NCI-H1930 (cell line): ENCODE results near the gene ITM2C.

ENCODE experiments used
- DNase-seq, 2 experiments: peaks; one replicate each; lab custom pipeline; 2025; lab: John Stamatoyannopoulos, UW

The ITM2C gene

DNA sequence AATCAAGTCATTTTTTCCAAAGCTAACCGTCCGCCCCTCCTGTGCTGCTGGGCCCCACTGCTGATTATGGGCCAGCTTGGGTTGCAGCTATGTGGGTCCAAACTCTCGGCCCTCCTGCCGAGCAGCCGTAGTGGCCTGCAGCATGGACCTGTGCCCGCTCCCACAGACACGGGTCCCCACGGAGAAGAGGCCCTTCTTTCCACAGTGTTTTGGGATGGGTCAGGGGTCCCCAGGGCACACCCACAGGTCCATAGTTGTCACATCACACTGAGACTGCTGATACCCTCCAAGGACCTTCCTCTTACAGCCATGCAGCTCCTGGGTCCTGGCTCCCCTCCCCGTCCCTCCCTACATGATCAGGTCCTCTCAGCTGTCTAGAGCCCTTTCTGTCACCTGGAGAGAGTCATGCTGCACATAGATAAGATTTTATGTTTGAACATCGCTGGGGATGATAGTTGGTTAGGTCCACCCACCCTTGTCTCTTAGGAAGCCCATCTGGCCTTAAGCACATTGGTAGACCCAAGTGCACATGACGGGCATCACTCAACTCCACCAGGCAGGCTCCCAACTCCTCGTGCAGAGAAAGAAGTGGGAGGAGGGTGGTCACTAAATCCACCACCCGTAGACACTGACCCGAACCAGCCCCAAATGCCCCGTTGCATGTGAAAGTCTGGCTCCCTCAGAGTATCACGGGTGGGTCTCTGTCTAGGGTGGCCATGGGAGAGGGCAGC, 42.8 kb downstream of the ITM2C start:
- DNase-seq = no peak

DNA sequence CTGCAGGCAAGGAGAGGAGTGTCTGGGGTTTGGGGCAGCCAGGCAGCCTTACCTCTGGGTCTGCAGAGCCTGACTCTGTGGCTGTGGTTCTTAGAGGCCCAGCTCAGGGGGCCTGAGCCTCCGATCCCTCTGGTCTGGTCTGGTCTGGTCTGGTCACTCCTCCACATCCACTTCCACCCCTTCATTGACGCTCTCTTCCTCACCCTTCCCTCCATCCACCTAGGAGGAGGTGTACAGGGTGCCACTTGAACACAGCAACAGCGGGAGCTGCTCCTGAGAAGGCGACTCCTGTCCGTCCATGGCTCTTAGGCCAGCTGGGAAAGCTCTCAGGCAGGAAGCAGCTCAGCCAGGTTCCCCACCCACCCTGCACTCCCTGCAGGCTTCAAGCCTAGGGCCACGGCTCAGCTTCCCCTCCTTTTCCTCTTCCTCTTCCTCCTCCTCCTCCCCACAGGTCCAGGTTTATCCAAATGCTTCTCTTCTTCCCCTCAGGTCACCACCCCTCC, 43.4 kb downstream of the ITM2C start:
- DNase-seq = no peak

DNA sequence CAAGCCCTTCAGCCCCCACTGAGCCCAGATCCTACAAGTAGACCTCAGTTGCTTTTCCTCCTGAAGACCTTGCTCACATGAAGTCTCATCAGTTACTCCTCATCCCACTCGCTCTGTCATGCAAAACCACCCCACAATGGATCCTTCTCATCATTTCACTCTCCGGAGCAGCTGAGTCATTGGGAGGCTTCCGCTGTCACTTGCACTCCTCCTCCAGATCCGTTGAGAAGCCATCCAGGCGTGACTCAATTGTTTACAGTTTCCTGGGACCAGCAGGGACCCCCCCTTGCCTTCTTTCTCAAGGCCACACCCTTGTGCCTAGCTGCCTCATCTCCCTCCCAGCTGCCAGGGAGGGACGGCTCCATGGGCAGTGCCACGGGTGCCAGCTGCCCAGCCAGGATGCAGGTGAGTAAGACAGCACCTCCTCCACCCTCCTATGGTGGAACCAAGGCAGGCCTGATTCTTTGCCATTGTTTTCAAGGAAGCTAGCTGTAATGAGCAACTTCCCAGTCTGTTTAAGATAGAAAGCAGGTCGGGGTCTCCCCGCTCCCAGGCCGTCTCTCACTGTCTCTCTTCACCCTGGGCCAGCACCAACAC, 44.0 kb downstream of the ITM2C start:
- DNase-seq = no peak

DNA sequence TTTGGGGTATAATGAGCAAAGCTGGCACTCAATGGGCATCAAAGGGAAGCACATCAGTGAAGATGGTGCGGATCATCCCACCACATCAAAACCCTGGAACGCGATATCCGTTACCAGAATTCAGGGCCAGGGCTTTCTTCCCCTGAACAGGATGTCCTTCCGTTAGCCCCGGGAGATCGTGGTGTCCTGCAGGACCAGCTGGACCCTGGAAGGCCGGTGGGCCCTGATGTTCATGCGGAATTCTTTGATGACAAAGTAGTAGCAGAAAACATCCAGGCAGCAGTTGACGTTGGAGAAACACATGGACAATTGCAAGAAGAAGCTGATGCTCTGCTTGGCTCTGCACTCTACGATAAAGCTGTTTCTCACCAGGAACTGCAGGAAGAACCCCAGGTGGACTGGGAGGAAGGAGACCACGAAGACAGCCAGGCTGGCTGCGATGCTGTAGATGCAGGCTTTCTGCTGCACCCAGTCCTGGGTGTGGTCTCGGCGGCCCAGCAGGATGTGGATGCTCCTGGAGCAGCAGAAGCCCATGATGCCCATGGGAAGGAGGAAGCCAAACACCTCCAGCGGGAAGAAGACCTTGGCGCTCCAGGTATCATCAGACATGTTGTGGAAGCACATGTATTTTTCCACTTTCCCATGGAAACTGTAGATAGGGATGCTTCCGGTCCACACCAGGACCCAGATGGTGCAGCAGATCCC, 45.3 kb downstream of the ITM2C start:
- no peak for DNase-seq

DNA sequence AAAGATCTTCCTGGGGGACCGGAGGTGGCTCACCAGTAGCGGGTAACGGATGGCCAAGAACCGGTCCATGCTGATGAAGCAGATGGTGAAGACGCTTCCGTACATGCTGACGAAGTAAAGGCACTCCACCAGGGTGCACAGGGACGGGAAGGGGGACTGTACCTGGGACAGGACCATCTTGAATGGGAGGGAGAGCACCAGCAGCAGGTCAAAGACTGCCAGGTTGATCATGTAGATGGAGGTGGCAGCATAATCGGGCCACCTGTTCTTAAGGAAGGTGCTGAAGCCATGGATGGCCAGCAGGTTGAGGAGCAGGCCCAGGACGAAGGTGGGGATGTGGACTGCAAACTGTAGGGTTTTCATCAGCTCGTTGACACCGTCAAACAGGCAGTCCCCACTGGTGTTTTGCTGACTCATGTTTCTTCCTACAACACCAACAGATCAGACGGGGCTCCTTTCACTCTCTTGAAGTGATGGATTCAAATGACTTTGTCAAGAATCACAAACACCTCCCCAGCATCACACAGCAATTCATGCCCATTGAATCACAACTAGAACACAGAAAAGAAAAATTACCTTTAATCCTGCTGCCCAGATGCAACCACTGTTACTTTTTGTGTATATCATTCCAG, 45.9 kb downstream of the ITM2C start:
- DNase-seq = no peak

DNA sequence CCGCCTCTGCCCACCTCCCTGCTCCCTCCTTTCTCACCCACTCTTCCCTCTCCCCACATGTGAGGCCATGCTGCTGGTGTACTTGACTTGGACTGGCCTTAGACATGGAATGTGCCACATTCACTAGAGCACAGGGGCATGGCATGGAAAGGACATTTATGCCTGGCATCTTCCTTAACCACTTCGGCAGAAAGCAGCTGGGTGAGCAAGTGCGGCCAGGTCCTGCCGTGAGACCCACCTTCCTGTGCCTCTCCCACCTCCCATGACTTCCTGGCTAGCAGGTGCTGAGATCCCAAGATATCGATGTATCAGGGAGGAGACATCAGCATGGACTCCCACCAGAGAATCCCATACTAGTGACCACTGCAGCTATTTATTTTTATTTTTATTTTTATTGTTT, 47.3 kb downstream of the ITM2C start:
- no peak for DNase-seq

DNA sequence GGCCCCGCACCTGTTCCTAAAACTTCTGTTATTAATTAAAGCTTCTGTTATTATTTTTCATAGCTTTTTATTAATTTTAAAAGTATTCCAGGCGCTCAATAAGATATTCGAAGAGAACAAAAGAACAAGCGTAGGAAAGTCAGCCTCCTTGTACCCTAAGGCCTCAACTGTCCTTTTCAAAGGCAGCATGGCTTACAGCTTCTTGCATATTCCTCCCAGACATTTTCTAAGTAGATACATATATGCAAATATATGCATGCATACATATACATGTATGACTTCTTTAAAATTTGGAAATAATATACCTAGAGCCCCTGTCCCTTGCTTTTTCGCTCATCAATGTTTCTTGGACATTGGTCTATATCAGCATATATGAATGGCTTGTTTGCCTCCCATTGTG, 48.0 kb downstream of the ITM2C start:
- no peak for DNase-seq

DNA sequence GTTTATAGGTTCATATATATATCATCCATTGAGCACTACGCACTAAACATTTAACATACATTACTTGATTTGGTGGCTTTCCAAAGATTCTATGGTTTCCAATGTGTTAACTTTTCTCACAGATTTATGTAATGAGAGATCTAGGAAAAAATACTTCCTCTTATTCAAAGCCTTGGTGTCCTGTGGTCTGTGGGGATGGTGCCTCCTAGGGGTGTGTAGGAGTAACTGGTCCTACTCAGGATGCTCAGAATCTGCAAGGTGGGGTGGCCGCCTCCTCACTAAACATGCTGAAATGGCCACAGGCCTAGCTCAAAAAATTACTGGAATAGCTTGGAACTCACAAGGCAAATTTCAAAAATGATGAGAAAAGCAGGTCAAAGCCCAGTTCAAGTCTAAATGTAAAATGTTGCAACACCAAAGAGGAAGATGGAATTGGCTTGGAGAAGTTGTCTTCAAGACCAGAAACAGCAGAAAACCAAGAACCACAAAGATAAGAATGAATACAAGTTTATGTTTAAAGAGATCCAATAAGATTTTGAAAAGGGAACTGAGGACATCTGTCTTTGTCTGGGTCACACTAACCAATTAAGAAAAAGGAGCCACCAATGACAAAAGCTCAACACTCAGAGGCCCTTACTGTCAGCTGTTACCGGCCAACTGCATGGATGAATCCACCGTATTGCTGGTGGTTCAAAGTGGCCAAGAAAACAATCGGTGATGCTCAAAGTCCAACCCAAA, 48.8 kb downstream of the ITM2C start:
- DNase-seq = no peak

DNA sequence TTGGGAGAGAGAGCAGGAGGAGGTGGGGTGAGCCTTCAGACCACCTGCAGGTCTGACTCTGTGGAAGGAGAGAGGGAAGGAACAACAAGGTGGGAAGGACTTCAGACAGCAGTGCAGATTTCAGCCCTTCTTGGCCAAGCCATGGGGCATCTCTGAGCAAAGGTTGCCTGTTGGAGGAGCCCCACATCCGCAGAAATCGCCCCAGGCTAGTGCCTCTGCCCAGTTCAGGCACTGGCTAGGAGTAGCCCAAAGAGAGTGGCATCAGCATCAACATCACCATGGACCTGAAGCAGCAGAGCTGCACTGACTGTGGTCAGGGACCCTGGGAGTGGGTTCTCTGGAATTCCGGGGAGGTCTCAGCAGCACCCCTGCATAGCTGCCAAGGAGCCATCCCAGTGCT, 50.1 kb downstream of the ITM2C start:
- no peak for DNase-seq

DNA sequence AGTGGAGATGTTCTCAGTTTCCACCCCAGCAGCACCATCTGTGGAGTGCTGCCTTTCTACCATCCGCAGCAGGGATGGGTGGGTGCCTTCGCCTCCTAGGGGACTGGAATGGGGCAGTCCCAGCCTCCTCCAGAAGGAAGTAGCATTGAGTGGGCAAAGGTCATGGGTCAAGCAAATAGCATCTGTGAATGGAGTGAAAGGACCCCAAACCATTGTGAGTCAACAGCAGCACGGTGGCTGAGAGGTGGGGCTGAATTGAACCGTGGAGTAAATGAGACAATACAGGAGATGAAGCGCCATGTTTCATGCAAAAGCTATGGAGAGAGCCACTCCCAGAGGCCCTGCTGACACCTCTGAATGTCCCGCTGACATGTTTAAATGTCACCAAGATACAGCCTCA, 50.6 kb downstream of the ITM2C start:
- no peak for DNase-seq

DNA sequence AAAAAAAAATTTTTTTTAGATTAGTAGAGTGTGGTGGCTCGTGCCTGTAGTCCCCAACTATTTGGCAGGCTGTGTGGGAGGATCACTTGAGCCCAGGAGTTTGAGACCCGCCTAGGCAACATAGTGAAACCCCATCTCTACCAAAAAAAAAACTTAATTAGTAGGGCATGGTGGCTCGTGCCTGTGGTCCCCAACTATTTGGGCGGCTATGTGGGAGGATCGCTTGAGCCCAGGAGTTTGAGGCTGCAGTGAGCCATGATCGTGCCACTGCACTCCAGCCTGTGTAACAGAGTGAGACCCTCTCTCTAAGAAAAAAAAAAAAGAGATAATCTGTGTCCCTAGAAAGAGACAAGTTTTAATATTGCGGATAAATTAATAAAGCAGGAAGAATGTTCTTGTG, 51.5 kb downstream of the ITM2C start:
- no peak for DNase-seq

DNA sequence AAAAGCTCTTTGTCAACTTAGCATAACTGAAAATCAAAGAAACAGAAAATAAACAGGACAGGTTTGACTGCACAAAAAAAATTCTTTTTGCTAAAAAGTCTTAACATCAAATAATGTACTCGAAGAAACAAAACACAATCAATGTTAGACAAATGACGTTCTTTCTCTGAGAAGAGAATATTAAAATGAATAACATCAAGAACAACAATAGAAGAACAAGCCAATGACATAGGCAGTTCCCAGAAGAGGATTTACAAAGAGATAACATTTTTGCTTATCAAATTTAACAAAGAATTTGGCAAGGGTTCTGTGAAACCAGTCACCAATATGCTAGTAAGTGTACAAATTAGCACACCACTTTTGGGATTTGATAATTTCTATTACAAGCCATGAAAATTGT, 54.5 kb downstream of the ITM2C start:
- no peak for DNase-seq

DNA sequence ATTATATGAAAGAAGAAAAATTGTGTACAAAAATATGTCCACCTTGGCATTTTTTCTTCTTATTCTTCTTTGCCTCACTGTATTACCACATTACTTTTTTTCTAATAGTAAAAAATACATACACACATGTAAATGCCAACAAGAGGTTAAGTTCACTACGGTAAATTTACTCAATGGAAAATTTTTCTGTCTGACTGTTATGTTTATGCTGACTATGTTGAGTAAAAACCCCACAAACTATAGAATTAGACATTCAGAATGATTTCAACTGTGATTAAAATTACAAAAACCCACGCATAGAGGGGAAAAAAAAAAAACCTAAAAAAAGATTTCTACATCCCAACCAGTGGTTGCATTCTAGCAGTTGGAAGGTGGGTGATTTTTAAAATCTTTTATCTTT, 54.9 kb downstream of the ITM2C start:
- no peak for DNase-seq

DNA sequence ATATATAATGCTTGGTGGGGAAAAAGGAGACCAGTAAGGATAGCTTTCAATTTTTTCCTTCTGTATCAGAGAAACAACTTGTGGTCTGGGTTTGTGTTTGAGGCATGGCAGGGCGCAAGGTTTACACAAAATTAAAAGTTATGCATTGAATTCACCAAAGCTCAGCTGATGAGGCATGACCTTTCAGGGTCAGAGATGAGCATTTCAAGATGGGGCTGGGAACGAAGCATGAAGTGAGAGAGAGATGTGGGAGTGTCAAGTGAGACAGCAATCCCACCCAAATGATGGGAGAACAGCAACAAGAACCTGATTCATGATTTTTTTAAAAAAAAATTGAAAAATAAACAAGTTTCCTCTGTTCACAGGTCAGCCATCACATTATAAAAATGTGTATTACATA, 55.4 kb downstream of the ITM2C start:
- DNase-seq = no peak

DNA sequence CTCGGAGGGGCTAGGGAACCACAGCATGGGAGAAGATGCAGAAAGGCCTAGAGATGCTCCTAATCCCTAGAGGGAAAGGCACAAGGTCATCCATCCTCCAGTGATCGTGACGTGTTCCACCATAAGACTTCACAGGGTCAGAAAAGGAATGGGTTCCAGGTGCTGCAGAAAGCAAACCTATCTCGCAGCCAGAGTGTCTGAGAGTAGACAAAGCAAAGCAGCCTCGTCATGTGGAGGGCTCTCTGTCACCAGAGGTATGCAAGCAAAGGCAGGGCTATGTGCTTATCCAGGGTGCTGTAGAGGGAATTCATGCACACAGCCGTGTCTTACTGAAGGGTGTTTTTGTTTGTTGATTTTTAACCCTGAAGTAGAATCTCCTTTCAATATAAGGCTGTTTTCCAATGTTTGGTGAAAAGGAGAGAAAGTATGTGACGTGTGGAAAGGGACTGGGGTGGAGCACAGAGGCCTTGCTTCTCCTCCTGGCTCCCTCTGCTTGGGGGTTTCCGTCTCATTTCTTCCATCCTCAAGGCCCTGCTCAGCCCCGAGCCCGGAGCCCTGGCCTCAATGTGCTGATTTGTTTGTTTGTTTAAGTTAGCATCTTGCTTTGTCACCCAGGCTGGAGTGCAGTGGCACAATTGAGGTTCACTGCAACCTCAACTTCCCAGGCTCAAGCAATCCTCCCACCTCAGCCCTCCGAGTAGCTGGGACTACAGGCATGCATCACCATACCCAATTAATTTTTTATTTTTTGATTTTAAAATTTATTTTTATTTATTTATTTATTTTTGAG, 57.3 kb downstream of the ITM2C start:
- no peak for DNase-seq

DNA sequence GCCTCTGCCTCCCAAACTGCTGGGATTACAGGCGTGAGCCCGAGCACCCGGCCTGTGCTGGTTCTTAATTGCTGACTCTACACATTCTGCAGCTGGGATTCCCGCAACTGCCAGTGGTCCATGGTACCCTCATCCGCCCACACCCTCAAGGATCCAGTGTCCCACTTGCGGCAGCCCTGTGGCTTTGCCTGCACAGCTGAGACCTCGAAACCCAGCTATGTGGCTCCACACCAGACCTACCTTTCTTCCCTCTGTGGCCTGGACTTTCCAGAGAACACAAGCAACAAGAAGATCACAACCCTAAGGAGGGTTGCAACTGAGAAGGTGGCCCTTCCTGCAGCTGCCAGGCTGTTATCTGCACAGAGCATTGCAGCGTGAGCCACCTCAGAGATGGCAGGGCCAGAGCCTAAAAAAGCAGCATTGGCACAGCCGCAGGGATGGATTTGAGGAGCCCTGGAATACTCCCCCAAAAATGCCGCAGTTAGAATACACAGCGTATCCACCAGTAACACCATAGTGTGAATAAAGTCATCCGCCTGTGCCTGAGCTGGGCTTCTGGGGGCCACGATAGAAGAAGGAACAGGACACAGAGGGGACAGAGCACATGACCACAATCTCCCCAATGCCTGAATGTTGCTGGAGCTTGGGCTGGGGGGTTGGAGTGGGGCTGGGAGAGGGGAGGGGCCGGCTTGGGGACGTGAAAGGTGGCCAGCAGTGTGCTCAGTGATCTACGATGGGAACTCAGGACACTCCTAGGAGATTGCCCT, 58.4 kb downstream of the ITM2C start:
- no peak for DNase-seq

DNA sequence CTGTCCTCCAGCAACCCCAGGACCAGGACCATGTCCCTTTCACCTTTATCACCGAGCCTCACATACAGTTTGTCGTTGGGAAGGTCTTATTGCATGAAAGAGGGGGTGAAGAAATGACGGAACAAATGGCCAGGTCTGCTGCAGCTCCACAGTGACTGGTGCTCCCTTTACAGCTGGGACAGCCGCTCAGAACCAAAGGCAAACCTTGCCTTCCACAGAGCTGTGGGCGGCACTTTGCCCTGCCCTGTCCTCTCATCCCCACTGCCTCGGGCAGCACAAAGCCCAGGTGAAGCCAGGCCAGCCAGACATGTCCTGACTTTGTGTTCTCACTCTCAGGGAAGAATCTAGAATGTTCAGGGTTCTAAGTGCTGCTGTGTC, 59.3 kb downstream of the ITM2C start:
- DNase-seq = no peak

DNA sequence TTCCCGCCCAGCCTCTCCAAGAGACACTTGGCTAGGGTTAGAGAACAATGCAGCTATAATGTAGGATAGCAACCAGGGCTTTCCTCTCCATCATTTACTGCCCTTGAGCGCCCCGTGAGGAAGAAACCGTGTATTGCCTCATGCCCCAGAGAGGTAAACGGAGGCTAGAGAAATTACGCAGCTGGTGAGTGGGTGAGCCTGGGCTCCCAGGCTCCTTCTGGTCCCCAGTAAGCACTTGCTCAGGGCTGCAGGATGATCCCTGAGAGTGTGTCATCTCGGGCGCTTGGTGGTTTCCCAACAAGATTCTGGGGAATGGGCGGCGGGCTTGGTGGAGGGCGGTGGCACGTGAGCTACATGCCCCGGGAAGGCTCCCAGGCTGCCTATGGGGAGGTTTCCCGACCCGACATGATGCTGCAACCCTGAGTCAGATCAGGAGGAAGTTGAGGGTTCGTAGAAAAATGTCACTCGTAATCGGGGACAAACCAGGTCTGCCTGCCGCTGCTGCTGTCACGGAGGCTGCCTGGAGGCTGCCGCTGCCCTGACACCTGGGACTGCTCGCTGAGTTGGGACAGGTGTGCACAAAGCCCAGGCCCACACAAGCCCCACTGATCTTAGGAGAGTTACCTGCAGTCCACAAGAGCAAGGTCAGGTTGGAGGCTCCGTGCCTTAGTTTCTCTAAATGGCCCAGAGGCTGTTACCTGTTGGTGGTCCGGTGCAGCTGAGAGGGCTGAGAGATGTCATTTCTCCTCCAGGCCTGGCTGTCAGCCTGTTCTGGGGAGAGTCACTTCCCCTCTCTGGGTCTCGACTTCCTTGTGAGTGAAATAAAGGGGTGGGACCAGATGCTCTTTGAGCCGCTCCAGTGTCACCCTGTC, 60.0 kb downstream of the ITM2C start, which contains the start of gene GPR55:
Gene GPR55, minus strand, starts transcription at position 773 of the 872 bp plus-strand sequence. CDS start 14,280 bp downstream, outside the sequence.
- no peak for DNase-seq

DNA sequence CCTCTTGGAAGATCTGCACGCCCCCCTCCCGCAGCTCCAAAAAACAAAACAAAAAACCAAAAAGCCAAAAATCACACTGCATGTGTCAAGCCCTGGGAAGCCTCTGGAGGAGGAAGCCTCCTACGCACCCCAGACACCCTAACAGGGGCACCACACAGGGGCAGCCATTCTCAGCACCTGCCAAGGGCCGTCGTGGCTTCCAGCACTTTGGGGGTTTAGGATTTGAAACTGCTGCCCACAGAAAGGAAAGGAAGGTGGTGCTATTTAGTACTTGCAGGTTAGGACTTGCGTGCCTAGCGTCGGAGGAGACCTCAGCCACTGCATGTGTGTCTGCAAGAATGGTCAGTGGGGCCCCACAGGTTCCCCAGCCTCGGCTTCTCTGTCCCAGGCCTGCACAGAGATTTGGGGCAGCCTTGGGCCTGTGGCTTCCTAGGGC, 60.7 kb downstream of the ITM2C start:
- DNase-seq = no peak
